K562 (cell line): ENCODE measurements around the gene CPNE2. TPM values are rescaled to one million over a fixed set of nuclear protein-coding genes. Genes with fewer than 3 reads are reported as not detected.

Experiments
- C11orf30 ChIP-seq: fragments of 450-650 bp; IDR thresholded peaks from 2 replicates; pipeline ENCODE4 v1.6.1; 2016; ENCODE audit warnings: low read depth, mild to moderate bottlenecking
- FOXK2 ChIP-seq, 2 experiments: fragments of 450-650 bp; IDR thresholded peaks in 1 of 2; conservative IDR thresholded peaks in 1 of 2; 2 replicates each; pipeline ENCODE4 v1.6.1; 2016; ENCODE audit warnings: low read depth in 2 of 2, mild to moderate bottlenecking in 1 of 2
- GTF2F1 ChIP-seq: IDR thresholded peaks from 2 replicates; pipeline ENCODE4 v1.6.1; 2011; ENCODE audit warnings: low read depth, low read length, improper control_type of control experiment
- L3MBTL2 ChIP-seq: fragments of 450-650 bp; IDR thresholded peaks from 2 replicates; pipeline ENCODE4 v1.6.1; 2016; ENCODE audit warnings: mild to moderate bottlenecking, moderate library complexity
- NFIC ChIP-seq: fragments of 450-650 bp; IDR thresholded peaks from 2 replicates; pipeline ENCODE4 v1.6.1; 2017; ENCODE audit warnings: mild to moderate bottlenecking, inconsistent platforms
- PURB ChIP-seq: sonication (generic); formaldehyde crosslinking; IDR thresholded peaks from 2 replicates; pipeline ENCODE4 v1.9.0; 2021; ENCODE audit warnings: low read depth, mild to moderate bottlenecking, missing genetic modification reagents
- RAD21 ChIP-seq, 2 experiments: fragments of 250-450 bp in 1 of 2; fragments of 450-650 bp in 1 of 2; sonication (Bioruptor Pico) in 1 of 2; formaldehyde crosslinking in 1 of 2; IDR thresholded peaks in 1 of 2; conservative IDR thresholded peaks in 1 of 2; 2 replicates each; pipeline versions ENCODE4 v1.4.0 to v1.8.0; 2020 to 2022; ENCODE audit warnings: mild to moderate bottlenecking in 2 of 2, moderate library complexity in 1 of 2
- RB1 ChIP-seq: fragments of 450-650 bp; IDR thresholded peaks from 2 replicates; pipeline ENCODE4 v1.6.1; 2017; ENCODE audit warnings: low read depth, mild to moderate bottlenecking
- RBM39 ChIP-seq: fragments of 200-400 bp; formaldehyde crosslinking; optimal IDR thresholded peaks from 2 replicates; pipeline ENCODE3; 2018; ENCODE audit warnings: low read depth, low read length
- SMC3 ChIP-seq: conservative IDR thresholded peaks from 2 replicates; pipeline ENCODE4 v1.6.1; 2011; ENCODE audit warnings: low read depth, low read length, improper control_type of control experiment; ENCODE audit not compliant: insufficient read depth
- SP2 ChIP-seq: IDR thresholded peaks from 2 replicates; pipeline ENCODE4 v1.6.1; 2011; ENCODE audit warnings: mild to moderate bottlenecking, low read depth, low read length, moderate library complexity; ENCODE audit not compliant: poor library complexity, severe bottlenecking; ENCODE audit errors: extremely low read depth
- XRCC5 ChIP-seq: fragments of 200-400 bp; formaldehyde crosslinking; IDR thresholded peaks from 2 replicates; pipeline ENCODE4 v1.6.1; 2017; ENCODE audit warnings: low read depth, mild to moderate bottlenecking, low read length
- ZBTB8A ChIP-seq: fragments of 450-650 bp; IDR thresholded peaks from 2 replicates; pipeline ENCODE4 v1.6.1; 2018; ENCODE audit warnings: mild to moderate bottlenecking, moderate library complexity; ENCODE audit not compliant: partially characterized antibody
- ZKSCAN1 ChIP-seq: fragments of 150-350 bp; IDR thresholded peaks from 2 replicates; pipeline ENCODE4 v1.6.1; 2016; ENCODE audit warnings: low read depth, low read length
- ZKSCAN3 ChIP-seq: fragments of 250-450 bp; sonication (Bioruptor Pico); IDR thresholded peaks from 2 replicates; pipeline ENCODE4 v1.4.0; 2020
- ZNF253 ChIP-seq: fragments of 250-450 bp; sonication (Bioruptor Pico); conservative IDR thresholded peaks from 2 replicates; pipeline ENCODE4 v1.6.1; 2021; ENCODE audit warnings: mild to moderate bottlenecking
- ZNF324 ChIP-seq: fragments of 250-450 bp; sonication (Bioruptor Pico); IDR thresholded peaks from 2 replicates; pipeline ENCODE4 v1.4.0; 2020; ENCODE audit warnings: mild to moderate bottlenecking
- ZNF57 ChIP-seq: fragments of 450-650 bp; formaldehyde crosslinking; IDR thresholded peaks from 2 replicates; pipeline ENCODE4 v1.4.0; 2020; ENCODE audit warnings: mild to moderate bottlenecking, moderate library complexity
- polyA plus RNA-seq, 8 experiments: library from polyadenylated mRNA; depleted of rRNA in 4 of 8; stranded (reverse) in 5 of 8; unstranded in 3 of 8; fragments of >200 nt; fragmentation: Nextera tagmentation in 2 of 8; fragmentation: Illumina TruSeq in 1 of 8; extraction: Ambion mirVana in 2 of 8; extraction: Trizol in 1 of 8; gene quantifications; 2 replicates each; pipeline versions ENCODE4 v1.2.1 to v1.2.3, GENCODE V29; 2011 to 2014; ENCODE audit warnings: inconsistent platforms in 1 of 8, missing spikeins in 1 of 8
- total RNA-seq, 7 experiments: library from RNA; depleted of rRNA in 6 of 7; stranded (reverse); fragments of >200 nt in 6 of 7; fragmentation: Illumina TruSeq in 2 of 7; extraction: Trizol in 2 of 7; gene quantifications; 2 replicates each; pipeline versions ENCODE4 v1.2.1 to v1.2.3, GENCODE V29; 2011 to 2021; ENCODE audit warnings: low replicate concordance in 1 of 7
- TF ChIP-seq, protein P1 (sequence below): sonication (generic); formaldehyde crosslinking; IDR thresholded peaks from 2 replicates; pipeline ENCODE4 v1.8.0; 2022; ENCODE audit warnings: missing genetic modification reagents, mild to moderate bottlenecking, moderate library complexity, borderline replicate concordance
- TF ChIP-seq, protein P2 (sequence below): IDR thresholded peaks from 2 replicates; pipeline ENCODE4 v1.6.1; 2011; ENCODE audit not compliant: insufficient read length; ENCODE audit errors: extremely low read depth
- TF ChIP-seq, protein P3 (sequence below), 2 experiments: fragments of 450-650 bp in 1 of 2; sonication (generic) in 1 of 2; formaldehyde crosslinking; conservative IDR thresholded peaks; 2 replicates each; pipeline versions ENCODE4 v1.4.0 to v1.8.1; 2020 to 2022; ENCODE audit warnings: mild to moderate bottlenecking in 1 of 2, missing genetic modification reagents in 1 of 2
- TF ChIP-seq, protein P4 (sequence below): sonication (generic); IDR thresholded peaks from 2 replicates; pipeline ENCODE4 v1.6.1; 2016
- TF ChIP-seq, protein P5 (sequence below): IDR thresholded peaks from 2 replicates; pipeline ENCODE4 v1.6.1; 2011; ENCODE audit warnings: borderline replicate concordance, low read depth, mild to moderate bottlenecking, moderate library complexity, low read length; ENCODE audit not compliant: insufficient read depth, poor library complexity, severe bottlenecking

Gene CPNE2
- total and polyA plus RNA-seq, 9 of the 15 experiments (the other 6 are each of a cell fraction or from before 2014, with no cell fraction given): 3.0 to 13.9 (median 8.6) TPM

DNA sequence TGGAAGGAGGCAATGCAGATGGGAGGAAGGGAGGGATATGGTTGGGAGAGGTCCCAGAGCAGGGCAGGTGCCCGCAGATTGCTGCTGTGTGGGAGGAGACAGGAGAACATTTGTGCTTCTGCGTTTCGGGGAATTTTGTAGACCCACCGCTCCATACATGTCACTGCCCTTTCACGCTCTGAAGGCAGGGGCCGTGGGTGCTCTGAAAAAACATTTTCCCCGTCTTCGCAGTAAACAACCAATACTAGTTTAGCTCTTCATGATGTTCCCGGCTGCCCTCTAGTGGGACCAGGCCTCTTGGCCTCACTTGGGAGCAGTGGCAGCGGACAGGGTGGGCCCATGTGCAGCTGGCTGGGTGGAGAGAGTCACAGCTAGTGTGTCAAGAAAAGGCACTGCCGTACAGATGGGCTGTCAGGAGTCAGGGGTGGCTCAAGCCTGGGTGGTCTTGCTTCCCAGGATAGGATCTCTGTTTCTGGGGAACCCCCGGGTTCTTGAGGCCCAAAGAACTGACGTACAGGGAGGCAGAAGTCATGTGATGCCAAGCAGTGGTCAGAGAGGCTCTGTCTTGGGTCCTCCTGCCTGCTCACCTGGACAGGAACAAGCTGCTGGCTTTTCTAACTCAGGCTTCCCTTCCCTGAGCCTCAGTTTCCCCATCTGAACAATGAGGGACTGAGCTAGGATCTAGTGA lies 46.5 kb upstream of the CPNE2 start (continued):
- no peak for TF ChIP-seq ZNF324 (CRISPR knock-in tag)
- TF ChIP-seq SMC3: peak; percentile 59
- TF ChIP-seq ZNF253 (CRISPR knock-in tag): no peak
- 0 out of 2 replicates have a peak, but pooled peaks have one; percentile 8 for TF ChIP-seq XRCC5
- TF ChIP-seq SP2: no peak
- peak; percentile 37 to 73; a peak in 3 of 4 replicates for TF ChIP-seq RAD21 (CRISPR knock-in tag; conservative IDR thresholded peaks at IDR 0.05 in 1 of 2, IDR thresholded peaks at IDR 0.05 in 1 of 2)
- no peak for TF ChIP-seq ZNF57 (CRISPR knock-in tag)
- no peak for TF ChIP-seq ZBTB8A
- TF ChIP-seq RBM39: no peak
- TF ChIP-seq ZKSCAN1: no peak
- TF ChIP-seq RB1: peak; percentile 27; the same call in 1 of the 2 replicates
- TF ChIP-seq, protein P1, sequence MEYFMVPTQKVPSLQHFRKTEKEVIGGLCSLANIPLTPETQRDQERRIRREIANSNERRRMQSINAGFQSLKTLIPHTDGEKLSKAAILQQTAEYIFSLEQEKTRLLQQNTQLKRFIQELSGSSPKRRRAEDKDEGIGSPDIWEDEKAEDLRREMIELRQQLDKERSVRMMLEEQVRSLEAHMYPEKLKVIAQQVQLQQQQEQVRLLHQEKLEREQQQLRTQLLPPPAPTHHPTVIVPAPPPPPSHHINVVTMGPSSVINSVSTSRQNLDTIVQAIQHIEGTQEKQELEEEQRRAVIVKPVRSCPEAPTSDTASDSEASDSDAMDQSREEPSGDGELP (CRISPR knock-in tag): peak; percentile 38; the same call in 1 of the 2 replicates
- TF ChIP-seq C11orf30: no peak
- TF ChIP-seq L3MBTL2: 0 out of 2 replicates have a peak, but pooled peaks have one; percentile 13
- TF ChIP-seq, protein P2, sequence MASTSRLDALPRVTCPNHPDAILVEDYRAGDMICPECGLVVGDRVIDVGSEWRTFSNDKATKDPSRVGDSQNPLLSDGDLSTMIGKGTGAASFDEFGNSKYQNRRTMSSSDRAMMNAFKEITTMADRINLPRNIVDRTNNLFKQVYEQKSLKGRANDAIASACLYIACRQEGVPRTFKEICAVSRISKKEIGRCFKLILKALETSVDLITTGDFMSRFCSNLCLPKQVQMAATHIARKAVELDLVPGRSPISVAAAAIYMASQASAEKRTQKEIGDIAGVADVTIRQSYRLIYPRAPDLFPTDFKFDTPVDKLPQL: no peak
- TF ChIP-seq, protein P3, sequence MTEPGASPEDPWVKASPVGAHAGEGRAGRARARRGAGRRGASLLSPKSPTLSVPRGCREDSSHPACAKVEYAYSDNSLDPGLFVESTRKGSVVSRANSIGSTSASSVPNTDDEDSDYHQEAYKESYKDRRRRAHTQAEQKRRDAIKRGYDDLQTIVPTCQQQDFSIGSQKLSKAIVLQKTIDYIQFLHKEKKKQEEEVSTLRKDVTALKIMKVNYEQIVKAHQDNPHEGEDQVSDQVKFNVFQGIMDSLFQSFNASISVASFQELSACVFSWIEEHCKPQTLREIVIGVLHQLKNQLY (CRISPR knock-in tag; conservative IDR thresholded peaks at IDR 0.05): no peak
- peak; percentile 63 to 76; a peak in 3 of 4 replicates for TF ChIP-seq FOXK2 (conservative IDR thresholded peaks at IDR 0.05 in 1 of 2, IDR thresholded peaks at IDR 0.05 in 1 of 2; ENCODE audit: low read depth in 2 of 2)
- TF ChIP-seq, protein P4, sequence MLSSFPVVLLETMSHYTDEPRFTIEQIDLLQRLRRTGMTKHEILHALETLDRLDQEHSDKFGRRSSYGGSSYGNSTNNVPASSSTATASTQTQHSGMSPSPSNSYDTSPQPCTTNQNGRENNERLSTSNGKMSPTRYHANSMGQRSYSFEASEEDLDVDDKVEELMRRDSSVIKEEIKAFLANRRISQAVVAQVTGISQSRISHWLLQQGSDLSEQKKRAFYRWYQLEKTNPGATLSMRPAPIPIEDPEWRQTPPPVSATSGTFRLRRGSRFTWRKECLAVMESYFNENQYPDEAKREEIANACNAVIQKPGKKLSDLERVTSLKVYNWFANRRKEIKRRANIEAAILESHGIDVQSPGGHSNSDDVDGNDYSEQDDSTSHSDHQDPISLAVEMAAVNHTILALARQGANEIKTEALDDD: peak; percentile 67; the same call in 1 of the 2 replicates
- TF ChIP-seq GTF2F1: no peak
- TF ChIP-seq ZKSCAN3 (CRISPR knock-in tag): no peak
- TF ChIP-seq, protein P5, sequence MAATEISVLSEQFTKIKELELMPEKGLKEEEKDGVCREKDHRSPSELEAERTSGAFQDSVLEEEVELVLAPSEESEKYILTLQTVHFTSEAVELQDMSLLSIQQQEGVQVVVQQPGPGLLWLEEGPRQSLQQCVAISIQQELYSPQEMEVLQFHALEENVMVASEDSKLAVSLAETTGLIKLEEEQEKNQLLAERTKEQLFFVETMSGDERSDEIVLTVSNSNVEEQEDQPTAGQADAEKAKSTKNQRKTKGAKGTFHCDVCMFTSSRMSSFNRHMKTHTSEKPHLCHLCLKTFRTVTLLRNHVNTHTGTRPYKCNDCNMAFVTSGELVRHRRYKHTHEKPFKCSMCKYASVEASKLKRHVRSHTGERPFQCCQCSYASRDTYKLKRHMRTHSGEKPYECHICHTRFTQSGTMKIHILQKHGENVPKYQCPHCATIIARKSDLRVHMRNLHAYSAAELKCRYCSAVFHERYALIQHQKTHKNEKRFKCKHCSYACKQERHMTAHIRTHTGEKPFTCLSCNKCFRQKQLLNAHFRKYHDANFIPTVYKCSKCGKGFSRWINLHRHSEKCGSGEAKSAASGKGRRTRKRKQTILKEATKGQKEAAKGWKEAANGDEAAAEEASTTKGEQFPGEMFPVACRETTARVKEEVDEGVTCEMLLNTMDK: peak; percentile 27
- TF ChIP-seq PURB (CRISPR knock-in tag): no peak
- TF ChIP-seq NFIC: no peak
